EL (cell line): ENCODE results near the gene CASP6.

Experiments used
- DNase-seq: peaks from one replicate; pipeline ENCODE4 v3.0.0-alpha.2; 2016

CASP6 gene

DNA sequence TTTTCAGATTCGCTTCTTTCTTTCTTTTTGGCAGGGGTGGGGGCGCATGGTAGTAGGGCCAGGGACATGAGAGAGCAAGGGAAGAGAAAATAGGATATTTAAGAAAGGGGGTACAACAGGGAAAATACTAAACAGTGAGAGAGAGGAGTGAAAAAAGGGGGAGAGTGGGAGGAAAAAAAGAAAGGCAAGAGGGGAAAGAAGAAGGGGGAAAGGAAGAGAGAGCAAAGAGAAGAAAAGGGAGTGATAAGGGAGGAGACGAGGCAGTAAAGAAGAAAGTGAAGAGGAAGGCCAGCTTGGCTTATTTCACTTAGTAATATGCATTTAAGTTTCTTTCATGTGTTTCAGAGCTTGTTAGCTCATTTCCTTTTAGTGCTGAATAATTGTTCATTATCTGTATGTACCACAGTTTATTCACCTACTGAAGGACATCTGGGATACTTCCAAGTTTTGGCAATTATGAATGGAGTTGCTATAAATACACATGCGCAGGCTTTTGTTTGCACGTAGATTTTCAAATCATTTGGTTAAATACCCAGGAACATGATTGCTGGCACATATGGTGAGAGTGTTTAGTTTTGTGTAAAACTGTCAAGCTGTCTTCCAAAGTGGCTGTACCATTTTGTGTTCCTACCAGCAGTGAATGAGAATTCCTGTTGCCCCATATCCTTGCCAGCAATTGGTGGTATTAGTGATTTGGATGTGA is 37.3 kb downstream of the CASP6 start:
- no peak for DNase-seq

- no peak for DNase-seq
These were observed 40.5 kb downstream of the CASP6 start for GRCh38 chr4:109662771-109663170.

GRCh38 chr4:109662116-109662515 is 41.1 kb downstream of the CASP6 start:
- DNase-seq = no peak

DNA sequence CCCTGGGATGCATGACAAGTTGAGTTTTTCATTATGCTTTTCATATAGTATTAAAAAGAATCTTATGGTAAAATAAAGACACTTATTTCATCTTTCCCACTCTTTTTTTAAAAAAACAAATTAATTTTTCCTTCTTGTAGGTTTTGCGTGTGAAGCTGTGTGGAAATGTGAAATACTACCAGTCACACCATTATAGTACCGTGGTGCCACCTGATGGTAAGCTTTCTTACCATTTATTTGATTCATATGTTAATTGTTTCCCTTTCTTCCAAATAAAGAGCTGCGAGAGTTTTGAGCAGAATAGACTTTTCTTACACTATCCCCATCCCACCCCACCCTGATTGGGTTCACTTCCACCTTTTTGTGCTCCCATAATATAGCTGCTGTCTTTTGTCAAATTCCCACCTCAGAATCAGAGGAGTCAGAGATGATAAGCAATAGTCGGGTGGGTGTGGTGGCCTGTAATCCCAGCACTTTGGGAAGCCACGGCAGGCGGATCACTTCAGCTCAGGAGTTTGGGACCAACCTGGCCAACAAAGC is 44.3 kb downstream of the CASP6 start:
- DNase-seq = no peak

DNA sequence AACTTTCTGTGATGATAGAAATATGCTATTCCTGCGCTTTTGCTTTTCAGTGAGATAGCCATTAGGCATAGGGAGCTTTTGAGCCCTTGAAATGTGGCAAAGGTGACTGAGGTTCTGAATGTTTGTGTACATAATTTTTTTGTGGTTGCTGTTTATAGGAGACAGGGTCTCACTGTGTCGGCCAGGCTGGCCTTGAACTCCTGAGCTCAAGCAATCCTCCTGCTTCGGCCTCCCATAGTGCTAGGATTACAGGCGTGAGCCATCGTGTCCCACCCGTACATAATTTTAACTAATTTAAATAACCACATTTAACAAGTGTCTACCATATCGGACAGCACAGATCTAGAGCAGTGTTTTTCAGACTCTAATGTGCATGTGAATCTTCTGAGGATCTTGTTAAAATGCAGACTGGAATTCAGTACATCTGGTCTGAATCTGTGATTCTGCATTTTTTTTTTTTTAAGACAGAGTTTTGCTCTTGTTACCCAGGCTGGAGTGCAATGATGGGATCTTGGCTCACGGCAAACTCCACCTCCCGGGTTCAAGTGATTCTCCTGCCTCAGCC is 45.3 kb downstream of the CASP6 start:
- DNase-seq = no peak

GRCh38 chr4:109655396-109655795 is 47.8 kb downstream of the CASP6 start:
- DNase-seq = no peak

- no peak for DNase-seq
These were observed 53.4 kb downstream of the CASP6 start for GRCh38 chr4:109649872-109650271.

DNA sequence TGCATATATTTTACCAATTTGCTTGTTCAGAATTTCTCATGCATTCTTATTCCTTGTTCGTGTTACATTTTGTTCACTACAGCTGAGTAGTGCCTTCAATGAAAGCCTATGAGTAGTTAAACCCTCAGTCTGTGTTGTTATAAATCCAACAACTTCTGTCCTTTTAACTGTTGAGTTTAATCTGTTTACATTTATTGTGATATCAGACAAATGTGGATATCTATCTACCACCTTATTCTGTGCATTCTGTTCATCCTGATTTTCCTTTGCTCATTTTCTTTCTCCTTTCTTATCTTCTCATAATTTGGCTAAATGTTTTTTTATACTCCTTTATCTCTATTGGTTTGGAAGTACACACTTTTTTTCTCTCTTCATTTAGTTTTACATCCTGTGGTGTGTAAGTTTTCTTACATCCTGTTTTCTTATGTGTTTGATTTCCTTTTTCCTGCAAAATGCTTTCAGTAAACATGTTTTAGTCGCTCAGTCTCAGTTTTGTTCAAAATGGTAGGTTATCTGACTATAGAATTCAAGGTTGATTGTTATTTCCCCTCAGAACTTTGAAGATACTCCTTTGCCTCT is 54.2 kb downstream of the CASP6 start:
- DNase-seq = no peak

GRCh38 chr4:109648266-109648996 is 54.8 kb downstream of the CASP6 start:
- DNase-seq = no peak

- DNase-seq = no peak
These were observed 57.2 kb downstream of the CASP6 start for GRCh38 chr4:109645874-109646710.

- no peak for DNase-seq
These were observed 62.6 kb downstream of the CASP6 start for GRCh38 chr4:109640644-109641043.
